GM13976 (cell line): ENCODE data around the gene ABHD5.

Experiments used
- DNase-seq: peaks from one replicate; pipeline ENCODE4 v3.0.0; 2012; ENCODE audit warnings: low spot score
- in situ Hi-C: fragments of 300-500 bp; cut with MboI; formaldehyde crosslinking; loops from one replicate; pipeline ENCODE4 v1.12.0; 2022; ENCODE audit warnings: low sequenced_read_pairs, mixed read lengths, inconsistent platforms; ENCODE audit not compliant: unreplicated experiment
- TF ChIP-seq, protein P1 (sequence below): IDR thresholded peaks from 2 replicates; pipeline ENCODE4 v1.5.1; 2012; ENCODE audit warnings: borderline replicate concordance, mild to moderate bottlenecking; ENCODE audit not compliant: insufficient read depth; ENCODE audit errors: extremely low read depth, missing control alignments, control extremely low read depth

Gene ABHD5

GRCh38 chr3:43732747-43733425 is 42.1 kb downstream of the ABHD5 start:
- TF ChIP-seq, protein P1, sequence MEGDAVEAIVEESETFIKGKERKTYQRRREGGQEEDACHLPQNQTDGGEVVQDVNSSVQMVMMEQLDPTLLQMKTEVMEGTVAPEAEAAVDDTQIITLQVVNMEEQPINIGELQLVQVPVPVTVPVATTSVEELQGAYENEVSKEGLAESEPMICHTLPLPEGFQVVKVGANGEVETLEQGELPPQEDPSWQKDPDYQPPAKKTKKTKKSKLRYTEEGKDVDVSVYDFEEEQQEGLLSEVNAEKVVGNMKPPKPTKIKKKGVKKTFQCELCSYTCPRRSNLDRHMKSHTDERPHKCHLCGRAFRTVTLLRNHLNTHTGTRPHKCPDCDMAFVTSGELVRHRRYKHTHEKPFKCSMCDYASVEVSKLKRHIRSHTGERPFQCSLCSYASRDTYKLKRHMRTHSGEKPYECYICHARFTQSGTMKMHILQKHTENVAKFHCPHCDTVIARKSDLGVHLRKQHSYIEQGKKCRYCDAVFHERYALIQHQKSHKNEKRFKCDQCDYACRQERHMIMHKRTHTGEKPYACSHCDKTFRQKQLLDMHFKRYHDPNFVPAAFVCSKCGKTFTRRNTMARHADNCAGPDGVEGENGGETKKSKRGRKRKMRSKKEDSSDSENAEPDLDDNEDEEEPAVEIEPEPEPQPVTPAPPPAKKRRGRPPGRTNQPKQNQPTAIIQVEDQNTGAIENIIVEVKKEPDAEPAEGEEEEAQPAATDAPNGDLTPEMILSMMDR: no peak
- DNase-seq: no peak
- in situ Hi-C loops: no loop called here

DNA sequence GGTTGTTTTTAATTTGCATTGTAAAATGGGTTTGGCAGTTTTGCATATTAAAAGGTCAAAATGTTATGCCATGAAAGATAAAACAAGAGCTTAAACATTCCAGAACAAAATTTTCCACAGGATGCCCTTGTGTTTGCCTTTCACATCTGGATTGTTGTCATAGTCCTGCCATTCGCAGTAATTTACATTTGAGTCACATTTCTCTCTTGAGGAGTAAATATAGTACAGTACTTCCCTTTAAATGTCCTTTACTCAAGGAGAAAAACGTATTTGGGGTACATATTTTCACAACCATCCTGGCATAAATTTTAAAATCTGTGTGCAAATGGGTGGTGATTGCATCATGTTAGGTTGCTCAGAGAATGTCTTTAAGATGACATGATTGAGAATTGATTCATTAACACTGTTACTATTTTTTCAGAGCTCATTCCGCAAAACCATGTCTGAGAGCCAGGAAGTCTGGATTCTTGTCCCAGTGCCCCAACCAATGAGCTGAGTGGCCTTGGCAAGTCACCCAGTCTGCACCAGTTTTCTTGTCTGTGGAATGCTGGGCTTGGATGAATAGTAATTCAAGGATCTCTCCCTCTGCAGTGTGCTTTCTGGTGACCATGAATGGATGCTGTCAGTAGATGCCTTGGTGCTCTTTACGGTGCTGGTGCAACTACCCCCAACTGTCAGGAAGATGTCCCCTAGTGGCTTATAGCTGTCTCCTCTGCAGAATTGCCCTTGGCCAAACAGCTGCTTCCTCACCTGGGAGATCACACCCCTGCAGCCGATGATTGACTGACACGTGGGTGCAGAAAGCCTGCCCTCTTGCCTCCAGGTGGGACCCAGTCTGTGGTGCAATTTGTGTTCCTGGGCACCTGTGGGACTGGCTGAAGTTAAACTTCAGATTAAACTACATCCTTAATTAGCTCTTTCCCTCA is 43.0 kb downstream of the ABHD5 start:
- in situ Hi-C loops: no loop called here
- TF ChIP-seq, protein P1: no peak
- no peak for DNase-seq

GRCh38 chr3:43734685-43735084 is 43.9 kb downstream of the ABHD5 start:
- in situ Hi-C loops: no loop called here
- no peak for DNase-seq
- TF ChIP-seq, protein P1: no peak

DNA sequence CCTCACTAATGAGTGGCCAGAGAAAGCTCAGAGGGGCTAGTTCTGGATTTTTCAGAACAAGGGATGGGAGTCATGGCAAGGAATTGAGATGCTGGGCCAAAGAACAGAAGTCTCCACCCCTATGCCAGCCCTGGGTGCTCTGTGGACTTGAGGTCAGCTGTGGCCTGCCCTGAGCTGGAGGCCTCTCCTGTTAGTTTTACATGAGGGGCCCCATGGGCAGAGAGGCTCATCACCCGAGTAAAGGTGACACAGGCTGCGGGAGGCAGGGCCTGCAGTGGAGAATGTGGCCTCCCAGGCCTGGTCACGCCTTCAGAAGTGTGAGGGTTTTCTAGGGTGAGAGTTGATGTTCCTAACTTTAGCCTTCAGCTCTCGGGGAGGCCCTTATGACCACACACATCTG is 44.9 kb downstream of the ABHD5 start:
- TF ChIP-seq, protein P1: no peak
- in situ Hi-C loops: no loop called here
- DNase-seq: no peak

GRCh38 chr3:43736558-43737440 is 46.1 kb downstream of the ABHD5 start:
- in situ Hi-C loops: no loop called here
- DNase-seq: no peak

DNA sequence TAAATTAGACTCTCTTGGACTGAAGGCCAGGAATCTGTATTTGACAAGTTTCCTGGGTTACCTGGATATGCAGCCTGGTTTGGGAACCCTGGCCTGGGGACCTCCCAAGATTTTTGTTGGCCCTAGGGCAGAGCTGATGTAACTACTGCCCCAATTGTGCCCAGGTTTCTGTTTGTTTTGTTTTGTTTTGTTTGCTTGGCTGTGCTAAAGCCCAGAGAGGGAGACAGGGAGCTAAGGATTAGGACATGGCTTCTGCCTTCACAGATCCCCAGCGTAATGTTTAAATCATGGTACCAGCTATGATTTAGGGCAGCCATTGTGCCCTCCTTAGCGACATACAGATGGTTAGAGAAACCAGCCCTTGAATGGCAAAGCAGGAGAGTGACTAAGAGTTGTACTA is 47.6 kb downstream of the ABHD5 start:
- in situ Hi-C loops: no loop called here
- TF ChIP-seq, protein P1: no peak

More at GRCh38 chr3:43736558-43737440, 46.1 kb downstream of the ABHD5 start:
- TF ChIP-seq, protein P1: no peak

More for the DNA sequence above, 47.6 kb downstream of the ABHD5 start:
- no peak for DNase-seq
